SU-DHL-6 (cell line): ENCODE measurements around the gene PTPRN2.

Source experiments
- EZH2phosphoT487 ChIP-seq: fragments of 200-600 bp; sonication (generic), shearing (Covaris generic); conservative IDR thresholded peaks from 2 replicates; pipeline ENCODE4 v1.6.1; 2018; ENCODE audit warnings: mild to moderate bottlenecking, antibody characterized with exemption, low read length, moderate library complexity, mixed read lengths
- TF ChIP-seq, protein P1 (sequence below): fragments of 200-600 bp; sonication (generic); IDR thresholded peaks from one replicate; pipeline ENCODE4 v1.5.1; 2017; ENCODE audit warnings: antibody characterized with exemption, mild to moderate bottlenecking, low read length, moderate library complexity; ENCODE audit not compliant: insufficient read depth, poor library complexity, severe bottlenecking

DNA sequence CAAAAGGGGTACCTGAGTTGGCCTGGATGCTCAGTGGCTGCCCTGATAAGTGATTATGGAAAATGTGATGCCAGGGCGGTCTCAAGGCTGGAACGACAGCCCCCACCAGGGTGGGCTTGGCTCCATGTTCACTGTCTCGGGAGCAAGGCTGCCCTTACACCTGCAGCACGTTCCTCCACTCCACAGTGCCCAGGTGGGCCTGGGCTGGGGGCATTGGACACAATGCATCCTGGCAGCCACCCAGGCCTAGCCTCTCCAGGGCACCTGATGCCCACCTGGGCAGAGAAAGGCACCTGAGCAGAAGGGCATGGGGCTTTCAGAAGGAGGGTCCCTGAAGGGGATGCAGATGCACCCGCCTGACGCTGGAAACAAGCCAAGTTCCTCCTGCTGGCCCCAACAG lies 702.5 kb downstream of the PTPRN2 start:
- no peak for TF ChIP-seq EZH2phosphoT487
- TF ChIP-seq, protein P1, sequence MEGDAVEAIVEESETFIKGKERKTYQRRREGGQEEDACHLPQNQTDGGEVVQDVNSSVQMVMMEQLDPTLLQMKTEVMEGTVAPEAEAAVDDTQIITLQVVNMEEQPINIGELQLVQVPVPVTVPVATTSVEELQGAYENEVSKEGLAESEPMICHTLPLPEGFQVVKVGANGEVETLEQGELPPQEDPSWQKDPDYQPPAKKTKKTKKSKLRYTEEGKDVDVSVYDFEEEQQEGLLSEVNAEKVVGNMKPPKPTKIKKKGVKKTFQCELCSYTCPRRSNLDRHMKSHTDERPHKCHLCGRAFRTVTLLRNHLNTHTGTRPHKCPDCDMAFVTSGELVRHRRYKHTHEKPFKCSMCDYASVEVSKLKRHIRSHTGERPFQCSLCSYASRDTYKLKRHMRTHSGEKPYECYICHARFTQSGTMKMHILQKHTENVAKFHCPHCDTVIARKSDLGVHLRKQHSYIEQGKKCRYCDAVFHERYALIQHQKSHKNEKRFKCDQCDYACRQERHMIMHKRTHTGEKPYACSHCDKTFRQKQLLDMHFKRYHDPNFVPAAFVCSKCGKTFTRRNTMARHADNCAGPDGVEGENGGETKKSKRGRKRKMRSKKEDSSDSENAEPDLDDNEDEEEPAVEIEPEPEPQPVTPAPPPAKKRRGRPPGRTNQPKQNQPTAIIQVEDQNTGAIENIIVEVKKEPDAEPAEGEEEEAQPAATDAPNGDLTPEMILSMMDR = no peak
